ENCODE results near the gene TEX14.
"Not testable (repeated sequence)": the region's sequence is repeated elsewhere in the genome, so short reads cannot be mapped to it uniquely, and the experiment has no call there.

TEX14 gene

GRCh38 chr17:58556833-58557250 is 135.0 kb downstream of the TEX14 start:
- Histone ChIP-seq H3K4me2 (ENCODE audit: low read length) (no peak overlapping the region), H3K27ac (no peak overlapping the region), H3K36me3 (ENCODE audit: control insufficient read depth, insufficient read depth, low read length) (no peaks in the 10 kb centered on the region), H3K9ac (no peak overlapping the region), H3K27me3 (ENCODE audit: control insufficient read depth, insufficient read depth, low read length) (no peaks in the 10 kb centered on the region), H3K4me1 (no peaks in the 10 kb centered on the region), H3K9me3 (ENCODE audit: control insufficient read depth, low read length) (no peaks in the 10 kb centered on the region), H3K79me2 (no peaks in the 10 kb centered on the region), H2AFZ (no peak overlapping the region), H3K4me3 (ENCODE audit: low read depth, low read length) (no peak overlapping the region)
- TF ChIP-seq, protein P1, sequence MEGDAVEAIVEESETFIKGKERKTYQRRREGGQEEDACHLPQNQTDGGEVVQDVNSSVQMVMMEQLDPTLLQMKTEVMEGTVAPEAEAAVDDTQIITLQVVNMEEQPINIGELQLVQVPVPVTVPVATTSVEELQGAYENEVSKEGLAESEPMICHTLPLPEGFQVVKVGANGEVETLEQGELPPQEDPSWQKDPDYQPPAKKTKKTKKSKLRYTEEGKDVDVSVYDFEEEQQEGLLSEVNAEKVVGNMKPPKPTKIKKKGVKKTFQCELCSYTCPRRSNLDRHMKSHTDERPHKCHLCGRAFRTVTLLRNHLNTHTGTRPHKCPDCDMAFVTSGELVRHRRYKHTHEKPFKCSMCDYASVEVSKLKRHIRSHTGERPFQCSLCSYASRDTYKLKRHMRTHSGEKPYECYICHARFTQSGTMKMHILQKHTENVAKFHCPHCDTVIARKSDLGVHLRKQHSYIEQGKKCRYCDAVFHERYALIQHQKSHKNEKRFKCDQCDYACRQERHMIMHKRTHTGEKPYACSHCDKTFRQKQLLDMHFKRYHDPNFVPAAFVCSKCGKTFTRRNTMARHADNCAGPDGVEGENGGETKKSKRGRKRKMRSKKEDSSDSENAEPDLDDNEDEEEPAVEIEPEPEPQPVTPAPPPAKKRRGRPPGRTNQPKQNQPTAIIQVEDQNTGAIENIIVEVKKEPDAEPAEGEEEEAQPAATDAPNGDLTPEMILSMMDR (IDR thresholded peaks at IDR 0.05): no peak

GRCh38 chr17:58555109-58555508 is 136.7 kb downstream of the TEX14 start:
- H3K27ac ChIP-seq; H3K4me3 ChIP-seq (ENCODE audit: low read depth, low read length); H3K4me1 ChIP-seq; H2AFZ ChIP-seq; H3K27me3 ChIP-seq (ENCODE audit: control insufficient read depth, insufficient read depth, low read length); H3K36me3 ChIP-seq (ENCODE audit: control insufficient read depth, insufficient read depth, low read length); H3K4me2 ChIP-seq (ENCODE audit: low read length); H3K79me2 ChIP-seq; H3K9me3 ChIP-seq (ENCODE audit: control insufficient read depth, low read length); H3K9ac ChIP-seq: not testable (repeated sequence)

GRCh38 chr17:58541249-58541648 is 150.6 kb downstream of the TEX14 start:
- no peaks in the 10 kb centered on the region for H3K79me2 ChIP-seq
- H3K4me1 ChIP-seq: no peaks in the 10 kb centered on the region
- no peak overlapping the region for H2AFZ ChIP-seq
- H3K9ac ChIP-seq: no peak overlapping the region
- no peak overlapping the region for H3K27ac ChIP-seq
- no peaks in the 10 kb centered on the region for H3K9me3 ChIP-seq (ENCODE audit: control insufficient read depth, low read length)
- TF ChIP-seq, protein P1 (IDR thresholded peaks at IDR 0.05): no peak
- no peak overlapping the region for H3K4me2 ChIP-seq (ENCODE audit: low read length)
- H3K36me3 ChIP-seq (ENCODE audit: control insufficient read depth, insufficient read depth, low read length): peaks cover 3% of the 10 kb centered on the region
- H3K27me3 ChIP-seq (ENCODE audit: control insufficient read depth, insufficient read depth, low read length): no peaks in the 10 kb centered on the region
- H3K4me3 ChIP-seq (ENCODE audit: low read depth, low read length): no peak overlapping the region

GRCh38 chr17:58539698-58540097 is 152.1 kb downstream of the TEX14 start:
- H3K9ac ChIP-seq: no peak overlapping the region
- no peak overlapping the region for H3K4me3 ChIP-seq (ENCODE audit: low read depth, low read length)
- H3K4me1 ChIP-seq: no peaks in the 10 kb centered on the region
- H3K79me2 ChIP-seq: no peaks in the 10 kb centered on the region
- H3K36me3 ChIP-seq (ENCODE audit: control insufficient read depth, insufficient read depth, low read length): peaks cover 3% of the 10 kb centered on the region
- H2AFZ ChIP-seq: no peak overlapping the region
- H3K9me3 ChIP-seq (ENCODE audit: control insufficient read depth, low read length): no peaks in the 10 kb centered on the region
- H3K27ac ChIP-seq: no peak overlapping the region
- no peaks in the 10 kb centered on the region for H3K27me3 ChIP-seq (ENCODE audit: control insufficient read depth, insufficient read depth, low read length)
- H3K4me2 ChIP-seq (ENCODE audit: low read length): no peak overlapping the region
- TF ChIP-seq, protein P1 (IDR thresholded peaks at IDR 0.05): no peak

DNA sequence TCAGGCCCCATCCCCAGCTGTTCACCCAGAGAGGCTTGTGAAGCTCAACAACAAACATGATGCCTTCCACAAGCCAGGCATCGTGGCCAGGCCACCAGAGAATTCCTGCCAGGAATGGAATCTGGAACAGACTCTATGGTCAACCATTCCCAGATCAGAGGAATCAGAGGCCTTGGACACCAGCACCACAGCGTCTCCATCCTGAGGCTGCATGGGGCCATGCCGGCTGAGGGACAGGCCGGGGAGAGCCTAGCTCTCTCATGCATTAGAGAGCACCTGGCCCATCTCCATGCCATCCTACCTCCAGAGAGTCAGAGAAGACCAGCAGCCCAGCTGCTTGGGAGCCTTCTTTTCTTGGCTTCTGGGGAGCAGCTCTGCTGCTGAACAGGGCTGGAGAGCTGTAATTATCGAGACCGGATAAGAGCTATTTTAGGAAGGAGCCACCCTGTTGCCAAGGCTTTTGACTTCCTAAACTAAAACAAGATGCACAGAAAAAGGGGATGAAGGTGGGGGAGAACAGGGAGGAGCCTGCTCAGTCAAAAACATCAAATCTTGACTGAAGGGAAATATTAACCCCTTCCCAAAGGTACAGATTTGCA is 152.9 kb downstream of the TEX14 start:
- Histone ChIP-seq H3K36me3 (ENCODE audit: control insufficient read depth, insufficient read depth, low read length) (peaks cover 3% of the 10 kb centered on the region), H3K4me3 (ENCODE audit: low read depth, low read length) (no peak overlapping the region), H3K27me3 (ENCODE audit: control insufficient read depth, insufficient read depth, low read length) (no peaks in the 10 kb centered on the region), H2AFZ (no peak overlapping the region), H3K9me3 (ENCODE audit: control insufficient read depth, low read length) (no peaks in the 10 kb centered on the region), H3K9ac (no peak overlapping the region), H3K4me2 (ENCODE audit: low read length) (no peak overlapping the region), H3K4me1 (no peaks in the 10 kb centered on the region), H3K79me2 (no peaks in the 10 kb centered on the region), H3K27ac (no peak overlapping the region)
- TF ChIP-seq, protein P1 (IDR thresholded peaks at IDR 0.05): no peak

Data from parathyroid adenoma (tissue), 2 donors.